ENCODE data around the gene SYF2. TPM values are rescaled to one million over a fixed set of nuclear protein-coding genes. Genes with fewer than 3 reads are reported as not detected.

SYF2 gene
- total RNA-seq, 1 donor from 2014 or later, result 43.5 TPM

DNA sequence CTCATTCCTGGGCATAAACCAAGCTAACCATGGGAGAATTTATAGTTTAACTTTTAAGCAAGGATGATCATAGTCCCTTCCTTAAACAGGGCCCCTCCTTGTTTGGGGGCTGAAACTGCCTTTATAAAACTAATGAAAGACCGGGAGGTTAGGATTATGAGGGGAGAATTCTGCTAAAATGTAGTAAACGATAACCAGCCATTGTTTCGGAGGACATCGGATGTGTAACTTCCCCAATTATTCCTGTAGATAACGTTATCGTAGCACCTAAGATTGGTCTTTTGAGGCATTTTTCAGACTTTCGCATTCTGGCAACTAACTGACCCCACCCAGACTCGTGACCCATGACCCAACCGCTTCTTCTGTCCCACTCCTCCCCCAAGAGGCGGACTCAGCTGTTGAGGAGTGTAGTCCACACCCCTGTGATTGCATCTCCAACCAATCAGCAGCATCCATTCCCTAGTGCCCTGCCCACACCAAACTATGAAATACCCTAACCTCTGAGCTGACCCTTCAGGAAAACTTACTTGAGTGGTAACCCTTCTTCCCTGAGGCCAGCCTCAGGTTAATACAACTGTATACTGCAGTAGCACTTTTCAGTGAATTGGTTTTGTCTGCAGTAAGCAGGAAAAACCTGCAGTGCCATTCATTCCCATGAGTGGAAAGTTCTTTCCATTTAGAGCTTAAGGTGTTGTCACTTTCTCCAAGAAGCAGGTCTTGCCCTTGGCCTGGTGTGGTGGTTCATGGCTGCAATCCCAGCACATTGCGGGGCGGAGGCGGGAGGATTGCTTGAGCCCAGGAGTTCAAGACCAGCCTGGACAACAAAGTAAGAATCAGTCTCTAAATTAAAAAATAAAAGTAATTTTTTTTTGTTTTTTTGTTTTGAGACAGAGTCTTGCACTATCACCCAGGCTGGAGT lies 823 bp upstream of the SYF2 start:
- H3K27me3 Mint-ChIP-seq, result no peaks in the 10 kb centered on the region
- no peak for DNase-seq (ENCODE audit: low spot score, unreplicated experiment)
- no peak overlapping the region for H3K4me3 Mint-ChIP-seq (ENCODE audit: low read depth)
- H3K9me3 Mint-ChIP-seq (ENCODE audit: low read depth), result no peaks in the 10 kb centered on the region
- H3K27ac Mint-ChIP-seq, result no peak overlapping the region
- H3K36me3 Mint-ChIP-seq (ENCODE audit: insufficient read depth), result peaks cover 15% of the 10 kb centered on the region
- peaks cover 8% of the 10 kb centered on the region for H3K4me1 Mint-ChIP-seq (ENCODE audit: low read depth)
- TF ChIP-seq, protein P1, sequence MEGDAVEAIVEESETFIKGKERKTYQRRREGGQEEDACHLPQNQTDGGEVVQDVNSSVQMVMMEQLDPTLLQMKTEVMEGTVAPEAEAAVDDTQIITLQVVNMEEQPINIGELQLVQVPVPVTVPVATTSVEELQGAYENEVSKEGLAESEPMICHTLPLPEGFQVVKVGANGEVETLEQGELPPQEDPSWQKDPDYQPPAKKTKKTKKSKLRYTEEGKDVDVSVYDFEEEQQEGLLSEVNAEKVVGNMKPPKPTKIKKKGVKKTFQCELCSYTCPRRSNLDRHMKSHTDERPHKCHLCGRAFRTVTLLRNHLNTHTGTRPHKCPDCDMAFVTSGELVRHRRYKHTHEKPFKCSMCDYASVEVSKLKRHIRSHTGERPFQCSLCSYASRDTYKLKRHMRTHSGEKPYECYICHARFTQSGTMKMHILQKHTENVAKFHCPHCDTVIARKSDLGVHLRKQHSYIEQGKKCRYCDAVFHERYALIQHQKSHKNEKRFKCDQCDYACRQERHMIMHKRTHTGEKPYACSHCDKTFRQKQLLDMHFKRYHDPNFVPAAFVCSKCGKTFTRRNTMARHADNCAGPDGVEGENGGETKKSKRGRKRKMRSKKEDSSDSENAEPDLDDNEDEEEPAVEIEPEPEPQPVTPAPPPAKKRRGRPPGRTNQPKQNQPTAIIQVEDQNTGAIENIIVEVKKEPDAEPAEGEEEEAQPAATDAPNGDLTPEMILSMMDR (IDR thresholded peaks at IDR 0.05; ENCODE audit: unreplicated experiment), result no peak

DNA sequence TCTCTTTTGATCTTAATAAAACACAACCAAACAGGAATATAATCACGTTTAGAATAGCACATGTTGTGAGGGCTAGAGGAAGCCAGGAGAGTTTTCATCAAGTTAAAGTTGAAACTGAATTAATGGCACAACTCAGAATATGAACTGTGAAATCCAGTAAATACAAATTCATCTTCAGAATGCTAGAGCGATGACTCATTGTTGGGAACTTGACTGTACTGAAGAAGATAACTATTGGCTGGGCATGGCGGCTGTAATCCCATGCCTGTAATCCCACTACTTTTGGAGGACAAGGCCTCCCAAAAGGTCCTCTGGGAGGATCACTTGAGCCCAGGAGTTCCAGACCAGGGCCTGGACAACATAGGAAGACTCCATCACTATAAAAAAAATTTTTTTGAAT lies 8.8 kb downstream of the SYF2 start:
- Mint-ChIP-seq H3K27me3 (no peaks in the 10 kb centered on the region), H3K36me3 (ENCODE audit: insufficient read depth) (peaks cover 38% of the 10 kb centered on the region), H3K4me1 (ENCODE audit: low read depth) (no peaks in the 10 kb centered on the region), H3K9me3 (ENCODE audit: low read depth) (no peaks in the 10 kb centered on the region), H3K4me3 (ENCODE audit: low read depth) (no peak overlapping the region), H3K27ac (no peak overlapping the region)
- no peak for DNase-seq (ENCODE audit: low spot score, unreplicated experiment)
- TF ChIP-seq, protein P1 (IDR thresholded peaks at IDR 0.05; ENCODE audit: unreplicated experiment), result no peak

DNA sequence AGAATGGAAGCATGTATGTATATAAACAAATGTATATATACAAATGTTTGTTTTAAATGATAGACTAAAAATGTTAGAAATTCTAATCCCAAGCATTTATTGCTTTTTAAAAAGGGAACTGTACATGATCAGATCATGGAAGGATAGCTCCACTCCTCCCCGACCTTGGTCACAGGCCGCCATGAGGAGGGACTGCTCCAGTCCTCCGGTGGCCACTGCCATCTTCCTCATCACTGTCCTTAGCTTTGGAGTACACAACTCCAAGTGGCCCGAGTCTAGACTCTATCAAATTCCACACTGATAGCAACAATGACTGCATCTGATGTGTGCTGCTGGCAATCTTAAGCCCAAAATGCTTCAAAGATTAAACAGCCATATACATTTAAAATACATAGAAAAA lies 9.7 kb downstream of the SYF2 start:
- Mint-ChIP-seq H3K27me3 (no peaks in the 10 kb centered on the region), H3K27ac (no peak overlapping the region), H3K9me3 (ENCODE audit: low read depth) (no peaks in the 10 kb centered on the region), H3K4me1 (ENCODE audit: low read depth) (no peaks in the 10 kb centered on the region), H3K36me3 (ENCODE audit: insufficient read depth) (peaks cover 33% of the 10 kb centered on the region), H3K4me3 (ENCODE audit: low read depth) (no peak overlapping the region)
- TF ChIP-seq, protein P1 (IDR thresholded peaks at IDR 0.05; ENCODE audit: unreplicated experiment), result no peak
- no peak for DNase-seq (ENCODE audit: low spot score, unreplicated experiment)

DNA sequence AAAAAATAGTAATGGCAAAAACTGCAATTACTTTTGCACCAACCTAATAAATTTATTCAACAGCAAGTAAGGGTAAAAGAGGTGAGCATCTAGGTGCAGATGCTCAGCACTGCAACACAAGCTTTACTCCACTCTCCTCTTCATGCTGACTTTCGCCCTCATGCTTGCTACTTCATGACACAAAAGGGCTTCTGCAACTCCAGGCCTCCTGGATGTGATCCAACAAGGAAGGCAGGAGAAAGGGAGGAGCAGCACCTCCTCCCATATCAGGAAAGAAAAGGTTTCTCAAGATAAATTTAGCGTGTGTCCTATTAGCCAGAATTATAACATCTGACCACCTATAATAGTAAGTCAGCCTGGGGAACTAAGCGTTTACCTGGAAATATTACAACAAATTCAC lies 11.6 kb downstream of the SYF2 start:
- H3K27ac Mint-ChIP-seq, result no peak overlapping the region
- no peak for DNase-seq (ENCODE audit: low spot score, unreplicated experiment)
- no peaks in the 10 kb centered on the region for H3K9me3 Mint-ChIP-seq (ENCODE audit: low read depth)
- TF ChIP-seq, protein P1 (IDR thresholded peaks at IDR 0.05; ENCODE audit: unreplicated experiment), result no peak
- no peaks in the 10 kb centered on the region for H3K27me3 Mint-ChIP-seq
- H3K36me3 Mint-ChIP-seq (ENCODE audit: insufficient read depth), result peaks cover 26% of the 10 kb centered on the region
- H3K4me3 Mint-ChIP-seq (ENCODE audit: low read depth), result no peak overlapping the region
- H3K4me1 Mint-ChIP-seq (ENCODE audit: low read depth), result no peaks in the 10 kb centered on the region

DNA sequence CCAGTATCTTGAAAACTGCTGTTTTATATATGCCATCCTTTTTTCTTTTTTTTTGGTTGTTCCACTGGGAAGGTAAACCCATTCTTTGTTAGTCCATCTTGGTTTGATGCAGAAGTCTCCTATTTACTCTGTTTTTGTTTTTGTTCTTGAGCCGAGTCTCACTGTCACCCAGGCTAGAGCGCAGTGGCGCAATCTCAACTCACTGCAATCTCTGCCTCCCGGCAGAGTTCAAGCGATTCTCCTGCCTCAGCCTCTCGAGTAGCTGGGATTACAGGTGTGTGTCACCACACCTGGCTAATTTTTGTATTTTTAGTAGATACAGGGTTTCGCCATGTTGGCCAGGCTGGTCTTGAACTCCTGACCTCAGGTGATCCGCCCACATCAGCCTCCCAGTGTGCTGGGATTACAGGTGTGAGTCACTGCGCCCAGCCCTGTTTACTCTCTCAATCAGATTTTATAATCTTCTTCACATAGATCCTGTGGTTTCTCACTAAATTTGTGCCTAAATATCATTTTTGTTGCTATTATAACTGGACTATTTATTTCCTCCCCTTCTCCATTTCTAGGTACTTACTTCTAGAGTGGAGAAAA lies 12.5 kb downstream of the SYF2 start:
- H3K36me3 Mint-ChIP-seq (ENCODE audit: insufficient read depth), result peaks cover 24% of the 10 kb centered on the region
- H3K9me3 Mint-ChIP-seq (ENCODE audit: low read depth), result no peaks in the 10 kb centered on the region
- H3K27ac Mint-ChIP-seq, result no peak overlapping the region
- H3K27me3 Mint-ChIP-seq, result no peaks in the 10 kb centered on the region
- TF ChIP-seq, protein P1 (IDR thresholded peaks at IDR 0.05; ENCODE audit: unreplicated experiment), result no peak
- no peaks in the 10 kb centered on the region for H3K4me1 Mint-ChIP-seq (ENCODE audit: low read depth)
- H3K4me3 Mint-ChIP-seq (ENCODE audit: low read depth), result no peak overlapping the region
- no peak for DNase-seq (ENCODE audit: low spot score, unreplicated experiment)

Data from progenitor cell of endocrine pancreas (in vitro differentiated cells).